HG02938 (cell line): Measurements from ENCODE around the gene DUSP10.
A peak's percentile ranks its signal among the peaks of the same experiment; 100 is the strongest.

ENCODE experiments used
- ATAC-seq: cut with Tn5 transposase; IDR thresholded peaks from one replicate; pipeline ENCODE4 v1.9.1; 2021; ENCODE audit warnings: mild to moderate bottlenecking, moderate library complexity; ENCODE audit not compliant: unreplicated experiment

DUSP10 gene

DNA sequence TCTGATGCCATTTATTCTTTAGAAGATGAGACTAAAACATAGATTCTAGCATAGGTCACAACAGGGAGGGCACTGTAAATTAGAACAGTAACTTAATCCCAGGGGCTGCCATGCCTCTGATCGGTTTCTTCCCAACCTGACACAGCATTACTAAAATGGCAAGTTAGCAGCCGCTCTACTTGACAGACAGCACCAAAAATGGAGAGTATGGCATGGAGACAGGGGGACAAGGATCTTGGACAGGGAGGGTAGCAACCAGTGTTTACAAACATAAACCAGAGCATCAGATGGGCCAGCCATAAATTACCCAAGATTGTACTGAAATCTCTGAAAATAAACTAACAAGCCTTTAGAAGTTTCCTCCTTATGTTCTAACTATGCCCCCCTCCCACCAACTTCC, 5.9 kb downstream of the DUSP10 start:
- ATAC-seq: no peak

GRCh38 chr1:221734187-221734586, 7.7 kb downstream of the DUSP10 start:
- no peak for ATAC-seq

- ATAC-seq: no peak
Measured at GRCh38 chr1:221732052-221732451, 9.8 kb downstream of the DUSP10 start.

DNA sequence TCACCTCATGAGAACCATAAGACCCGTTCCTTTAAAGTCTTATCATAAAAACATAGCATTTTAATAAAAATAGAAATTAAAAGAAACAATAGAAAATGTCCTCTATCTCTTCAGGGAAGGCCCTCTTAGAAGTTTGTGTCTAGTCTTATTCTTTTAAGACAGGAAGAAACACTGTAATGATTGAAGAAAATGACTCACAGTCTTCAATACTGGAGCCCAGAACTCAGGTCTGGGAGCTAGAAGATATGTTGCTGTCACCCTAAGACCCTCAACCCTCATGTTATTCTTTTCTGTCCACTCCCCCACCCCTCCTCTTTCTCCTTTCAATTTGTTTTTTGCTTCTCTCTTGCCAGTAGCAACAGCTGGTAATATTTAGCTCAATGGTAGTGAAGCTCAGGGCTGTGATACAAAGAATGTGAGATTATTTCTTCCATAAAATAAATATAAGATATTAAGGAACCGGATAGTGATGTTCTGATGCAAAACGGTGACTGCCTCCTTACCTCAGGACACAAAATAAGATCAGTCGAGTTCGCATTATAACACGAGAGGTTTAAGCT, 12.0 kb downstream of the DUSP10 start:
- no peak for ATAC-seq

DNA sequence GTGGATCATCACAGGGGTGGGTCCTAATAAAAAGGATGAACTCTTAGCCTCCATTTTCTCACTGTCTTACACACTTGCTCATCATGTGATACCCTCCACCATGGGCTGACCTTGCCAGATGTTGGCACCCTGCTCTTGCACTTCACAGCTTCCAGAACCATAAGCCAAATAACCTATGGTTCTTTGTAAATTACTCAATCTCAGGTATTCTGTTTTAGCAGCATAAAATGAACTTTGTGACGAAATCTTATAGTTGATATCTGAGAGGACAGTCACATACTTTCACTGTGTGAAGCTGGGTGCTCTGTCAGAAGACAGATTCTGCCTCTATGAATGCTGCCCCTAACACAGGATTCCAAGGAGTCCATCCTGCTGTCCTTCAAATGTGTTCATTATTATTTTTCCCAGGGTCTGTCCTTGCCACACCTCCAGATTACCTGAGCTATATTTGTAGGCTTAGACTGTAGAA, 13.8 kb downstream of the DUSP10 start:
- ATAC-seq: no peak

- ATAC-seq: no peak
Measured at GRCh38 chr1:221727146-221728036, 14.5 kb downstream of the DUSP10 start.

- ATAC-seq: peak; percentile 77
Measured at GRCh38 chr1:221725735-221726672, 15.9 kb downstream of the DUSP10 start.

DNA sequence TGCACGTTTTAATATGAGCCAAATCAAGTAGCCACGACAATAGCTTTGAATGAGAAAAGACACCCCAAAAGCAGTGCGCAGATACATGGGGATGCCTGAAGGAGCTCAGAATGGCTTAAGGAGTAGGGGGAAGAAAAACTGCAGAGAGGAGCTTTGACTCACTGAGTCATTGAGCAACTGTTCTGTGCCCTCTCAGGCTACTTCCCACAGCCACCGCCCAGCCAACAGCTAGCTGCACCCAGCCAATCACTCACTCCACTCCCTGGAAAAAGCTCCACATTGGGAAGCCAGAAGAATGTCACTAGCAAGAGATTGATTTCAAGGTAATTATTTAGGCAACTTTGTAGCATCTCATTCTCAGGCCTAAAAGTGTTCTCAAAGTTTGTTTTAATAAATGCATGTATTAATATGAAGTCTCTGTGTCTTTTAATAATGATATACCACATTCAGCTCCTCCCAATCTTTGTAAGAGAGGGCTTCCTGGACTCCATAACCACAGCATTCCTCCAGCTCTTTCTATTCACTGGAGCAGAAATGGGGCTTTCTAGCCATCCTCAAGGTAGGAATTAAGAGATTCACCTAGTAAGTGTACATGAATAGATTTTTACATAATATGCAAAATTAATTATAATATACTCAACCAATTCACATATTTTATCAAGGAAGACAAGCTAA, 16.8 kb downstream of the DUSP10 start:
- no peak for ATAC-seq

GRCh38 chr1:221723848-221724236, 18.0 kb downstream of the DUSP10 start:
- no peak for ATAC-seq

- ATAC-seq: no peak
Measured at GRCh38 chr1:221723018-221723847, 18.7 kb downstream of the DUSP10 start.

- ATAC-seq: no peak
Measured at GRCh38 chr1:221722254-221723017, 19.5 kb downstream of the DUSP10 start.

DNA sequence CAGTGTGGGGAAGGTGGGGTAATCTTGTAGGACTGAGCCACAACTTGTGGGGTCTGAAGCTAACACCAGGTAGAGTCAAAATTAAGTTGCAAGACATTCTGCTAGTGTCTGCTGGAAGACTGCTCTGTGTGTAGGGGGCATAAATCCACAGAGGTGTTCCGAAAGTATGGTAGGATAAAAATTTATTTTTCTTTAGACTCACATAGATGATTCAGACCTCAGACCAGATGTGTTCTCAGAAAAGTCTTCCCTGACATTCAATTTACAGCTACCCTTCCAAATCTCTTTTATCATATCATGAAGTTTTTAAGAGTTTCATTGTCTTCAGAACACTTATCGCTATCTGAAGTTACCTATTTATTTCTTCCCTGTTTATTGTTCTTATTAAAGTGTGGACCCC, 21.3 kb downstream of the DUSP10 start:
- no peak for ATAC-seq

- ATAC-seq: no peak
Measured at GRCh38 chr1:221719987-221720386, 21.9 kb downstream of the DUSP10 start.

DNA sequence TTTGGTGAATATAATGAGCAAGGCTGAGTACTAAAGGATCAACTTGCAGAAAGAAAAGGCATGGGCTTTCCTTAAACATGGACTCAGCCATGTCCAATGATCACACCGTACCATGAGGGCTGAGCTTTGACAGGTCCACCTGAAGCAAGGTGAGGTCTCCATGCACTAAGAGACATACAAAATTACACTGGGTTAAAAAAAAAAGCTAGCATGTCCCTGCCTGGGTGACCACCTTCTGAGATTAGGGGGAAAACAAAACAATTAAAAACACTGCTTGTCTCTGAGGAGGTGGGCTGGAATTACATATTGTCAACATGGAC, 22.7 kb downstream of the DUSP10 start:
- ATAC-seq: no peak

DNA sequence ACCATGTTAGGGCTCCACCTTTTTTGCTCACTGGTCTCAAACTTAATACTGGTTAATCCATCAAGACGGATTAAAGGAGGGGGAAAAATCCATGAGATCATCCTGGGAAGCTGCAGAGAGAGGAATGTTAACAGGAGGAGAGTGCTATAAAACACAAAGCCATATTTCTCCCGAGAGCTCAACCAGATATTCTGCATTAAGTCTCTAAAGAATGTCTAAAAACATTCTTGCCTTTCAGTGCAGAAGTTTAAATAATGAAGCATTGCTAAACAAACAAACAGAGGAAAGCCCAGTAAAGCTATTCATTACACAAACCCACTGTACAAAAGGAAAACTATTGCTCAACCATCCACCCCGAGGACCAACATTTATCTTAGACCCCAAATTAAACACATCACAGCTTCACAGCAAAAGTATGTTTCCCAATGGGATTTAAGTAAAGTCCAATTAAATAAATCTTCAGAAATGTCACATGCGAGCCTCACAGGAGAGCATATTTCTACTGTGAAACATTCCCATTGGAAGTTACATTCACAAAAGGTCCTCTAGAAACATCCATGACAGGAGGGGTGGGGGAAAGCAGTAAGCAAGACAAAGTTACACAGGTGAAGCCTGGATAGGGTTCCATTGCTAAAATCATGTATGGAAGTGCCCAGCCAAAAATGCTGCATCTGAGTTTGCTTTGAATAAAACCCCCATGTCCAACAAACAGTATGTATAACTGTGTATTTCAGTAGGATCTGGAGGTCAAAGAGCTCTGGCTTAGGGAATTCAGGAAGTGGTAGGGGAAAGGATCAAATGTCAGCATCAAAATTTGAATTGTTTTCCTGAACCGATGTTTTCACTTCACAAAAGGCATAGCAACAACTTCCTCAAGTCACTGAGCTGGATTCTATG, 23.3 kb downstream of the DUSP10 start:
- ATAC-seq: no peak

GRCh38 chr1:221717485-221717853, 24.4 kb downstream of the DUSP10 start:
- no peak for ATAC-seq

- ATAC-seq: no peak
Measured at GRCh38 chr1:221716713-221717484, 25.0 kb downstream of the DUSP10 start.
